Activated CD8-positive, alpha-beta memory T cell treated with anti-CD3 and anti-CD28 coated beads, Interleukin-2, amount 10 ng/mL, durations not matched to agents 7 days and 5 days (primary cell): Measurements from ENCODE around the gene CA11. TPM values are rescaled to one million over a fixed set of nuclear protein-coding genes. Genes with fewer than 3 reads are reported as not detected.

Experiments
- ATAC-seq: fragments of 150-1000 bp; cut with Tn5 transposase; one replicate; pipeline ENCODE4 v1.10.0; 2021; ENCODE audit warnings: moderate library complexity
- CTCF ChIA-PET: fragments of 350-600 bp; sonication (Branson Sonifier 250); formaldehyde crosslinking; loops from one replicate; lab custom pipeline; 2021; ENCODE audit warnings: antibody characterized with exemption; lab: Charles Lee
- DNase-seq: peaks from one replicate; pipeline ENCODE4 v3.0.0-alpha.2; 2020
- H3K27ac Mint-ChIP-seq: one replicate; pipeline ENCODE4 v1.8.0; 2021; ENCODE audit warnings: mild to moderate bottlenecking, mixed read lengths
- H3K27me3 Mint-ChIP-seq: one replicate; pipeline ENCODE4 v1.8.0; 2021; ENCODE audit warnings: mixed read lengths
- H3K36me3 Mint-ChIP-seq: one replicate; pipeline ENCODE4 v1.8.0; 2021; ENCODE audit warnings: mild to moderate bottlenecking, mixed read lengths
- H3K4me1 Mint-ChIP-seq: one replicate; pipeline ENCODE4 v1.8.0; 2021; ENCODE audit warnings: mixed read lengths
- H3K4me3 Mint-ChIP-seq: one replicate; pipeline ENCODE4 v1.8.0; 2021; ENCODE audit warnings: mild to moderate bottlenecking, moderate library complexity, mixed read lengths
- H3K9me3 Mint-ChIP-seq: one replicate; pipeline ENCODE4 v1.8.0; 2022; ENCODE audit warnings: low read depth, mixed read lengths
- total RNA-seq, 2 experiments: library from RNA; stranded (reverse); gene quantifications; one replicate each; pipeline ENCODE4 v1.2.3, GENCODE V29; 2021

Gene CA11
- total RNA-seq, 2 experiments from 2014 or later: 6.0 to 7.2 TPM

GRCh38 chr19:48617146-48617937 is 28.6 kb downstream of the CA11 start:
- no peaks in the 10 kb centered on the region for H3K9me3 Mint-ChIP-seq
- peaks cover 49% of the 10 kb centered on the region for H3K36me3 Mint-ChIP-seq
- no peak for ATAC-seq
- peak overlapping the region; percentile 98 for H3K4me3 Mint-ChIP-seq
- H3K27ac Mint-ChIP-seq: peak overlapping the region; percentile 99
- CTCF ChIA-PET: interaction anchor here (0.7 to 2.6 kb wide), 6 partner anchors 9 to 357 kb away, joined by 3 to 12 read pairs (median 4); partner anchors contain the start of gene KDELR1
- DNase-seq: no peak
- peaks cover 41% of the 10 kb centered on the region for H3K4me1 Mint-ChIP-seq
- H3K27me3 Mint-ChIP-seq: no peaks in the 10 kb centered on the region

- Mint-ChIP-seq H3K36me3 (peaks cover 45% of the 10 kb centered on the region), H3K4me3 (peak overlapping the region; percentile 98), H3K27me3 (no peaks in the 10 kb centered on the region), H3K27ac (peak overlapping the region; percentile 99), H3K9me3 (no peaks in the 10 kb centered on the region), H3K4me1 (peaks cover 36% of the 10 kb centered on the region)
- DNase-seq (no peak), ATAC-seq (no peak)
- CTCF ChIA-PET: interaction anchor here (0.7 to 2.6 kb wide), 3 partner anchors 8 to 225 kb away, joined by 3 to 12 read pairs (median 9); partner anchors contain the start of gene KDELR1
Measured at GRCh38 chr19:48616491-48617056, 29.4 kb downstream of the CA11 start.

- H3K36me3 Mint-ChIP-seq: peaks cover 42% of the 10 kb centered on the region
- peaks cover 33% of the 10 kb centered on the region for H3K4me1 Mint-ChIP-seq
- peak overlapping the region; percentile 98 for H3K4me3 Mint-ChIP-seq
- ATAC-seq (no peak), DNase-seq (no peak)
- no peaks in the 10 kb centered on the region for H3K9me3 Mint-ChIP-seq
- peak overlapping the region; percentile 99 for H3K27ac Mint-ChIP-seq
- CTCF ChIA-PET: interaction anchor here (2.3 to 2.6 kb wide), 2 partner anchors 8 to 27 kb away, joined by 9 to 12 read pairs; no protein-coding TSS in a partner anchor
- H3K27me3 Mint-ChIP-seq: no peaks in the 10 kb centered on the region
Measured at GRCh38 chr19:48616041-48616436, 29.9 kb downstream of the CA11 start.

GRCh38 chr19:48615231-48616040 is 30.6 kb downstream of the CA11 start:
- H3K9me3 Mint-ChIP-seq: no peaks in the 10 kb centered on the region
- H3K27me3 Mint-ChIP-seq: no peaks in the 10 kb centered on the region
- H3K4me3 Mint-ChIP-seq: no peak overlapping the region
- peaks cover 42% of the 10 kb centered on the region for H3K36me3 Mint-ChIP-seq
- H3K27ac Mint-ChIP-seq: no peak overlapping the region
- ATAC-seq (no peak), DNase-seq (no peak)
- peaks cover 33% of the 10 kb centered on the region for H3K4me1 Mint-ChIP-seq
- CTCF ChIA-PET: interaction anchor here (2.6 kb wide), 1 partner anchor 7 kb away, joined by 12 read pairs; no protein-coding TSS in a partner anchor

GRCh38 chr19:48614436-48615230 is 31.4 kb downstream of the CA11 start, which contains the start of gene FAM83E:
FAM83E (minus strand) TSS chr19:48615076; CDS start chr19:48613372, 1,704 bp downstream.
- H3K4me3 Mint-ChIP-seq: no peak within 1 kb of the TSS
- DNase-seq (no peak), ATAC-seq (no peak)
- H3K4me1 Mint-ChIP-seq: peaks cover 25% of the 10 kb centered on the region
- H3K36me3 Mint-ChIP-seq: peaks cover 37% of the 10 kb centered on the region
- H3K27ac Mint-ChIP-seq: no peak within 1 kb of the TSS
- CTCF ChIA-PET: interaction anchor here (1.6 kb wide), 1 partner anchor 26 kb away, joined by 3 read pairs; no protein-coding TSS in a partner anchor
- H3K9me3 Mint-ChIP-seq: no peaks in the 10 kb centered on the region
- no peaks in the 10 kb centered on the region for H3K27me3 Mint-ChIP-seq

GRCh38 chr19:48613852-48614435 is 32.0 kb downstream of the CA11 start:
- Mint-ChIP-seq H3K4me1 (peaks cover 23% of the 10 kb centered on the region), H3K27me3 (no peaks in the 10 kb centered on the region), H3K36me3 (peaks cover 35% of the 10 kb centered on the region), H3K9me3 (no peaks in the 10 kb centered on the region), H3K4me3 (no peak overlapping the region), H3K27ac (no peak overlapping the region)
- CTCF ChIA-PET: interaction anchor here (1.6 kb wide), 1 partner anchor 25 kb away, joined by 3 read pairs; no protein-coding TSS in a partner anchor
- ATAC-seq (no peak), DNase-seq (no peak)

- H3K4me3 Mint-ChIP-seq: no peak overlapping the region
- ATAC-seq (no peak), DNase-seq (no peak)
- H3K27ac Mint-ChIP-seq: no peak overlapping the region
- H3K9me3 Mint-ChIP-seq: no peaks in the 10 kb centered on the region
- H3K27me3 Mint-ChIP-seq: no peaks in the 10 kb centered on the region
- H3K4me1 Mint-ChIP-seq: peaks cover 25% of the 10 kb centered on the region
- peaks cover 30% of the 10 kb centered on the region for H3K36me3 Mint-ChIP-seq
- CTCF ChIA-PET: interaction anchor here (1.2 to 1.6 kb wide), 2 partner anchors 24 to 107 kb away, joined by 3 to 4 read pairs; no protein-coding TSS in a partner anchor
Measured at GRCh38 chr19:48613024-48613851, 32.7 kb downstream of the CA11 start.

GRCh38 chr19:48611872-48612271 is 34.1 kb downstream of the CA11 start:
- Mint-ChIP-seq H3K27ac (no peak overlapping the region), H3K36me3 (peaks cover 18% of the 10 kb centered on the region), H3K9me3 (no peaks in the 10 kb centered on the region), H3K4me1 (peaks cover 11% of the 10 kb centered on the region), H3K27me3 (no peaks in the 10 kb centered on the region), H3K4me3 (no peak overlapping the region)
- CTCF ChIA-PET: interaction anchor here (1.6 kb wide), 1 partner anchor 22 kb away, joined by 4 read pairs; no protein-coding TSS in a partner anchor
- no peak for DNase-seq
- no peak for ATAC-seq

GRCh38 chr19:48609571-48610108 is 36.3 kb downstream of the CA11 start:
- H3K27me3 Mint-ChIP-seq: no peaks in the 10 kb centered on the region
- H3K27ac Mint-ChIP-seq: no peak overlapping the region
- peaks cover 3% of the 10 kb centered on the region for H3K36me3 Mint-ChIP-seq
- no peak for DNase-seq
- no peak overlapping the region for H3K4me3 Mint-ChIP-seq
- ATAC-seq: no peak
- CTCF ChIA-PET: interaction anchor here (0.7 to 3.7 kb wide), 16 partner anchors 7 to 341 kb away, joined by 3 to 31 read pairs (median 4); partner anchors contain the start of genes RPL18 and SPHK2
- peaks cover 2% of the 10 kb centered on the region for H3K4me1 Mint-ChIP-seq
- no peaks in the 10 kb centered on the region for H3K9me3 Mint-ChIP-seq

GRCh38 chr19:48608798-48609263 is 37.2 kb downstream of the CA11 start:
- DNase-seq (peak; percentile 70), ATAC-seq (peak; percentile 83)
- Mint-ChIP-seq H3K27me3 (no peaks in the 10 kb centered on the region), H3K27ac (peak overlapping the region; percentile 66), H3K9me3 (no peaks in the 10 kb centered on the region), H3K4me1 (peaks cover 2% of the 10 kb centered on the region), H3K4me3 (no peak overlapping the region), H3K36me3 (no peaks in the 10 kb centered on the region)
- CTCF ChIA-PET: interaction anchor here (0.7 to 3.7 kb wide), 22 partner anchors 8 to 1726 kb away, joined by 3 to 31 read pairs (median 4); partner anchors contain the start of genes RPL18 and SPHK2

GRCh38 chr19:48607359-48607755 is 38.6 kb downstream of the CA11 start:
- no peak for ATAC-seq
- H3K9me3 Mint-ChIP-seq: no peaks in the 10 kb centered on the region
- no peak for DNase-seq
- no peaks in the 10 kb centered on the region for H3K36me3 Mint-ChIP-seq
- H3K27ac Mint-ChIP-seq: no peak overlapping the region
- H3K27me3 Mint-ChIP-seq: no peaks in the 10 kb centered on the region
- CTCF ChIA-PET: interaction anchor here (0.8 to 3.7 kb wide), 5 partner anchors 10 to 117 kb away, joined by 3 to 31 read pairs (median 16); no protein-coding TSS in a partner anchor
- peaks cover 2% of the 10 kb centered on the region for H3K4me1 Mint-ChIP-seq
- no peak overlapping the region for H3K4me3 Mint-ChIP-seq
